SK-N-SH treated with all-trans-retinoic acid at 6 μM for 48 hours (cell line): Measurements from ENCODE around the gene RUSF1.

ENCODE experiments used
- ATAC-seq: fragments of 200-7000 bp; cut with Tn5 transposase; 3 replicates; pipeline ENCODE4 v1.9.1; 2020; ENCODE audit warnings: mild to moderate bottlenecking, moderate library complexity
- ARNTL ChIP-seq: fragments of 450-650 bp; formaldehyde crosslinking; IDR thresholded peaks from 2 replicates; pipeline ENCODE4 v1.5.0; 2020; ENCODE audit warnings: low read depth, mild to moderate bottlenecking, moderate library complexity, borderline replicate concordance
- BACH2 ChIP-seq: fragments of 250-450 bp; sonication (Bioruptor Pico); IDR thresholded peaks from 2 replicates; pipeline ENCODE4 v1.9.0; 2021; ENCODE audit warnings: mild to moderate bottlenecking, borderline replicate concordance
- CSDC2 ChIP-seq: fragments of 250-450 bp; sonication (Bioruptor Pico); IDR thresholded peaks from 2 replicates; pipeline ENCODE4 v1.5.0; 2020; ENCODE audit warnings: mild to moderate bottlenecking, moderate library complexity
- ESRRG ChIP-seq: fragments of 250-450 bp; sonication (Bioruptor Pico); IDR thresholded peaks from 2 replicates; pipeline ENCODE4 v1.6.1; 2021; ENCODE audit warnings: mild to moderate bottlenecking
- GLIS3 ChIP-seq: fragments of 250-450 bp; sonication (Bioruptor Pico); IDR thresholded peaks from 2 replicates; pipeline ENCODE4 v1.5.0; 2020; ENCODE audit warnings: mild to moderate bottlenecking, moderate library complexity
- ISL1 ChIP-seq: fragments of 250-450 bp; sonication (Bioruptor Pico); IDR thresholded peaks from 2 replicates; pipeline ENCODE4 v2.1.2; 2022; ENCODE audit warnings: mild to moderate bottlenecking, moderate library complexity
- PPARA ChIP-seq: fragments of 250-450 bp; sonication (Bioruptor Pico); IDR thresholded peaks from 2 replicates; pipeline ENCODE4 v1.5.0; 2020; ENCODE audit warnings: mild to moderate bottlenecking, borderline replicate concordance
- RARB ChIP-seq: fragments of 250-450 bp; sonication (Bioruptor Pico); IDR thresholded peaks from 2 replicates; pipeline ENCODE4 v1.8.0; 2021; ENCODE audit warnings: mild to moderate bottlenecking, moderate library complexity
- SNAI2 ChIP-seq: fragments of 250-450 bp; sonication (Bioruptor Pico); IDR thresholded peaks from 2 replicates; pipeline ENCODE4 v1.5.0; 2020; ENCODE audit warnings: mild to moderate bottlenecking, moderate library complexity
- TOX ChIP-seq: fragments of 250-450 bp; sonication (Bioruptor Pico); IDR thresholded peaks from 2 replicates; pipeline ENCODE4 v1.8.0; 2021; ENCODE audit warnings: mild to moderate bottlenecking, moderate library complexity, borderline replicate concordance
- ZC3H10 ChIP-seq: fragments of 250-450 bp; sonication (Bioruptor Pico); IDR thresholded peaks from 2 replicates; pipeline ENCODE4 v1.5.1; 2021; ENCODE audit warnings: mild to moderate bottlenecking, moderate library complexity
- ZFP3 ChIP-seq: fragments of 250-450 bp; sonication (Bioruptor Pico); IDR thresholded peaks from 2 replicates; pipeline ENCODE4 v1.5.0; 2020; ENCODE audit warnings: mild to moderate bottlenecking, moderate library complexity
- ZFP30 ChIP-seq: fragments of 450-650 bp; formaldehyde crosslinking; IDR thresholded peaks from 2 replicates; pipeline ENCODE4 v1.5.0; 2022; ENCODE audit warnings: mild to moderate bottlenecking, moderate library complexity
- ZNF565 ChIP-seq: fragments of 450-650 bp; formaldehyde crosslinking; conservative IDR thresholded peaks from 2 replicates; pipeline ENCODE4 v1.5.0; 2020; ENCODE audit warnings: low read depth, mild to moderate bottlenecking, moderate library complexity
- ZNF70 ChIP-seq: fragments of 450-650 bp; formaldehyde crosslinking; IDR thresholded peaks from 2 replicates; pipeline ENCODE4 v1.5.0; 2020; ENCODE audit warnings: mild to moderate bottlenecking, moderate library complexity
- ZNF8 ChIP-seq: fragments of 450-650 bp; formaldehyde crosslinking; IDR thresholded peaks from 2 replicates; pipeline ENCODE4 v1.5.0; 2020; ENCODE audit warnings: mild to moderate bottlenecking, moderate library complexity
- TF ChIP-seq, protein P1 (sequence below): fragments of 250-450 bp; sonication (Bioruptor Pico); IDR thresholded peaks from 2 replicates; pipeline ENCODE4 v1.8.0; 2020; ENCODE audit warnings: mild to moderate bottlenecking, moderate library complexity, borderline replicate concordance
- TF ChIP-seq, protein P2 (sequence below): fragments of 250-450 bp; sonication (Bioruptor Pico); IDR thresholded peaks from 2 replicates; pipeline ENCODE4 v1.5.1; 2020; ENCODE audit warnings: low read depth, mild to moderate bottlenecking, moderate library complexity
- TF ChIP-seq, protein P3 (sequence below): fragments of 250-450 bp; sonication (Bioruptor Pico); IDR thresholded peaks from 2 replicates; pipeline ENCODE4 v1.5.1; 2021; ENCODE audit warnings: mild to moderate bottlenecking, moderate library complexity
- TF ChIP-seq, protein P4 (sequence below): fragments of 250-450 bp; sonication (Bioruptor Pico); IDR thresholded peaks from 2 replicates; pipeline ENCODE4 v1.8.0; 2021; ENCODE audit warnings: low read depth, mild to moderate bottlenecking, moderate library complexity, borderline replicate concordance
- TF ChIP-seq, protein P5 (sequence below): fragments of 250-450 bp; sonication (Bioruptor Pico); IDR thresholded peaks from 2 replicates; pipeline ENCODE4 v1.5.0; 2020; ENCODE audit warnings: mild to moderate bottlenecking, moderate library complexity

The RUSF1 gene

DNA sequence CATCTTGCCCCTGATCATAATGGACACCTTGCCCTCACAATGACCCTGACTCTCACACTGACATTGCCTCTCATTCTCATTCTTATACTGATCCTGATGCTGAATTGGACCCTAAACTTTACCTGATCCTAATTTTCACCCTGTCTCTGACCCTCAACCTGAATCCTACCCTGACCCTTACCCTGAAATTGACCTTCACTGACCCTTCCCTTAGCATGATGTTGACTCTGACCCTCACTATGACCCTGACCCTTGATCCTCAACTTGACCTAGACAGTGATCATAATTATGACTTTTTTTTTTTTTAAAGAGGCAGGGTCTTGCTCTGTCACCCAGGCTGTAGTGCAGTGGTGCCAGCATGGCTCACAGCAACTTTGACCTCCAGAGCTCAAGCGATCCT lies 22.9 kb upstream of the RUSF1 start:
- TF ChIP-seq ZC3H10 (CRISPR knock-in tag) = no peak
- ATAC-seq = no peak

GRCh38 chr16:31530405-31530804 lies 22.2 kb upstream of the RUSF1 start:
- no peak for ATAC-seq
- TF ChIP-seq ARNTL (no peak), ZNF8 (no peak), BACH2 (CRISPR knock-in tag) (no peak), ZC3H10 (CRISPR knock-in tag) (no peak), PPARA (no peak), ISL1 (CRISPR knock-in tag) (no peak), CSDC2 (CRISPR knock-in tag) (no peak), ZNF70 (CRISPR knock-in tag) (no peak), TOX (CRISPR knock-in tag) (no peak)
- TF ChIP-seq, protein P1, sequence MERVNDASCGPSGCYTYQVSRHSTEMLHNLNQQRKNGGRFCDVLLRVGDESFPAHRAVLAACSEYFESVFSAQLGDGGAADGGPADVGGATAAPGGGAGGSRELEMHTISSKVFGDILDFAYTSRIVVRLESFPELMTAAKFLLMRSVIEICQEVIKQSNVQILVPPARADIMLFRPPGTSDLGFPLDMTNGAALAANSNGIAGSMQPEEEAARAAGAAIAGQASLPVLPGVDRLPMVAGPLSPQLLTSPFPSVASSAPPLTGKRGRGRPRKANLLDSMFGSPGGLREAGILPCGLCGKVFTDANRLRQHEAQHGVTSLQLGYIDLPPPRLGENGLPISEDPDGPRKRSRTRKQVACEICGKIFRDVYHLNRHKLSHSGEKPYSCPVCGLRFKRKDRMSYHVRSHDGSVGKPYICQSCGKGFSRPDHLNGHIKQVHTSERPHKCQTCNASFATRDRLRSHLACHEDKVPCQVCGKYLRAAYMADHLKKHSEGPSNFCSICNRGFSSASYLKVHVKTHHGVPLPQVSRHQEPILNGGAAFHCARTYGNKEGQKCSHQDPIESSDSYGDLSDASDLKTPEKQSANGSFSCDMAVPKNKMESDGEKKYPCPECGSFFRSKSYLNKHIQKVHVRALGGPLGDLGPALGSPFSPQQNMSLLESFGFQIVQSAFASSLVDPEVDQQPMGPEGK (CRISPR knock-in tag) = no peak

DNA sequence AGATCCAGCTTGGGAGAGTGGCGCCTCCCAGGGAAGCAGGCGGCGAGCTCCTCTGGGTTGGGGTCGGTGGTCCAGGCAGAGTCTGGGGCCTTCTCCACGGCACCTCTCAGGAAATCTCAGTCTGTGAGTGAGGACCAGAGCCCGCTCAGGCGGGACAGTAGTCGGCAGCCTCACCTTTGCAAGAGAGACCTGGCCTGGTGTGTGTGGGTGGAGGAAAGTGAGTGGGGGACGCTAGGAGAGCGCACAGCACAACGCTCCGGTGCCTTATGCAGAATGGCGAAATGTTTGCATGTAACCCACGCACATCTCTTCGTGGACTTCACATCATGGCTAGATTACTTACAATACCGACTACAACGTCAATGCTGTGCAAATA lies 21.7 kb upstream of the RUSF1 start:
- TF ChIP-seq, protein P1 (CRISPR knock-in tag) = no peak
- TF ChIP-seq ESRRG (CRISPR knock-in tag) (no peak), ZNF8 (no peak), ZNF565 (CRISPR knock-in tag) (no peak), RARB (no peak), ZC3H10 (CRISPR knock-in tag) (no peak), GLIS3 (CRISPR knock-in tag) (no peak), BACH2 (CRISPR knock-in tag) (no peak), SNAI2 (CRISPR knock-in tag) (no peak), ARNTL (no peak), ZFP3 (no peak), ZFP30 (no peak), ZNF70 (CRISPR knock-in tag) (no peak)
- TF ChIP-seq, protein P2, sequence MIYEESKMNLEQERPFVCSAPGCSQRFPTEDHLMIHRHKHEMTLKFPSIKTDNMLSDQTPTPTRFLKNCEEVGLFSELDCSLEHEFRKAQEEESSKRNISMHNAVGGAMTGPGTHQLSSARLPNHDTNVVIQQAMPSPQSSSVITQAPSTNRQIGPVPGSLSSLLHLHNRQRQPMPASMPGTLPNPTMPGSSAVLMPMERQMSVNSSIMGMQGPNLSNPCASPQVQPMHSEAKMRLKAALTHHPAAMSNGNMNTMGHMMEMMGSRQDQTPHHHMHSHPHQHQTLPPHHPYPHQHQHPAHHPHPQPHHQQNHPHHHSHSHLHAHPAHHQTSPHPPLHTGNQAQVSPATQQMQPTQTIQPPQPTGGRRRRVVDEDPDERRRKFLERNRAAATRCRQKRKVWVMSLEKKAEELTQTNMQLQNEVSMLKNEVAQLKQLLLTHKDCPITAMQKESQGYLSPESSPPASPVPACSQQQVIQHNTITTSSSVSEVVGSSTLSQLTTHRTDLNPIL (CRISPR knock-in tag) = no peak
- TF ChIP-seq, protein P3, sequence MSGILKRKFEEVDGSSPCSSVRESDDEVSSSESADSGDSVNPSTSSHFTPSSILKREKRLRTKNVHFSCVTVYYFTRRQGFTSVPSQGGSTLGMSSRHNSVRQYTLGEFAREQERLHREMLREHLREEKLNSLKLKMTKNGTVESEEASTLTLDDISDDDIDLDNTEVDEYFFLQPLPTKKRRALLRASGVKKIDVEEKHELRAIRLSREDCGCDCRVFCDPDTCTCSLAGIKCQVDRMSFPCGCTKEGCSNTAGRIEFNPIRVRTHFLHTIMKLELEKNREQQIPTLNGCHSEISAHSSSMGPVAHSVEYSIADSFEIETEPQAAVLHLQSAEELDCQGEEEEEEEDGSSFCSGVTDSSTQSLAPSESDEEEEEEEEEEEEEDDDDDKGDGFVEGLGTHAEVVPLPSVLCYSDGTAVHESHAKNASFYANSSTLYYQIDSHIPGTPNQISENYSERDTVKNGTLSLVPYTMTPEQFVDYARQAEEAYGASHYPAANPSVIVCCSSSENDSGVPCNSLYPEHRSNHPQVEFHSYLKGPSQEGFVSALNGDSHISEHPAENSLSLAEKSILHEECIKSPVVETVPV (CRISPR knock-in tag) = no peak
- TF ChIP-seq, protein P4, sequence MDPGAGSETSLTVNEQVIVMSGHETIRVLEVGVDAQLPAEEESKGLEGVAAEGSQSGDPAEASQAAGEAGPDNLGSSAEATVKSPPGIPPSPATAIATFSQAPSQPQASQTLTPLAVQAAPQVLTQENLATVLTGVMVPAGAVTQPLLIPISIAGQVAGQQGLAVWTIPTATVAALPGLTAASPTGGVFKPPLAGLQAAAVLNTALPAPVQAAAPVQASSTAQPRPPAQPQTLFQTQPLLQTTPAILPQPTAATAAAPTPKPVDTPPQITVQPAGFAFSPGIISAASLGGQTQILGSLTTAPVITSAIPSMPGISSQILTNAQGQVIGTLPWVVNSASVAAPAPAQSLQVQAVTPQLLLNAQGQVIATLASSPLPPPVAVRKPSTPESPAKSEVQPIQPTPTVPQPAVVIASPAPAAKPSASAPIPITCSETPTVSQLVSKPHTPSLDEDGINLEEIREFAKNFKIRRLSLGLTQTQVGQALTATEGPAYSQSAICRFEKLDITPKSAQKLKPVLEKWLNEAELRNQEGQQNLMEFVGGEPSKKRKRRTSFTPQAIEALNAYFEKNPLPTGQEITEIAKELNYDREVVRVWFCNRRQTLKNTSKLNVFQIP = no peak
- TF ChIP-seq, protein P5, sequence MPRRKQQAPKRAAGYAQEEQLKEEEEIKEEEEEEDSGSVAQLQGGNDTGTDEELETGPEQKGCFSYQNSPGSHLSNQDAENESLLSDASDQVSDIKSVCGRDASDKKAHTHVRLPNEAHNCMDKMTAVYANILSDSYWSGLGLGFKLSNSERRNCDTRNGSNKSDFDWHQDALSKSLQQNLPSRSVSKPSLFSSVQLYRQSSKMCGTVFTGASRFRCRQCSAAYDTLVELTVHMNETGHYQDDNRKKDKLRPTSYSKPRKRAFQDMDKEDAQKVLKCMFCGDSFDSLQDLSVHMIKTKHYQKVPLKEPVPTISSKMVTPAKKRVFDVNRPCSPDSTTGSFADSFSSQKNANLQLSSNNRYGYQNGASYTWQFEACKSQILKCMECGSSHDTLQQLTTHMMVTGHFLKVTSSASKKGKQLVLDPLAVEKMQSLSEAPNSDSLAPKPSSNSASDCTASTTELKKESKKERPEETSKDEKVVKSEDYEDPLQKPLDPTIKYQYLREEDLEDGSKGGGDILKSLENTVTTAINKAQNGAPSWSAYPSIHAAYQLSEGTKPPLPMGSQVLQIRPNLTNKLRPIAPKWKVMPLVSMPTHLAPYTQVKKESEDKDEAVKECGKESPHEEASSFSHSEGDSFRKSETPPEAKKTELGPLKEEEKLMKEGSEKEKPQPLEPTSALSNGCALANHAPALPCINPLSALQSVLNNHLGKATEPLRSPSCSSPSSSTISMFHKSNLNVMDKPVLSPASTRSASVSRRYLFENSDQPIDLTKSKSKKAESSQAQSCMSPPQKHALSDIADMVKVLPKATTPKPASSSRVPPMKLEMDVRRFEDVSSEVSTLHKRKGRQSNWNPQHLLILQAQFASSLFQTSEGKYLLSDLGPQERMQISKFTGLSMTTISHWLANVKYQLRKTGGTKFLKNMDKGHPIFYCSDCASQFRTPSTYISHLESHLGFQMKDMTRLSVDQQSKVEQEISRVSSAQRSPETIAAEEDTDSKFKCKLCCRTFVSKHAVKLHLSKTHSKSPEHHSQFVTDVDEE (CRISPR knock-in tag) = no peak
- no peak for ATAC-seq
